ENCODE data around the gene TGM1. TPM values are rescaled to one million over a fixed set of nuclear protein-coding genes. Genes with fewer than 3 reads are reported as not detected.

The TGM1 gene
- total RNA-seq, 4 donors from 2014 or later = 1.2 to 11.3 (median 5.9) TPM

GRCh38 chr14:24258548-24259265 lies 4.3 kb downstream of the TGM1 start:
- Histone ChIP-seq H3K27ac (no peak overlapping the region), H3K9me3 (no peaks in the 10 kb centered on the region)

GRCh38 chr14:24258119-24258518 lies 4.9 kb downstream of the TGM1 start:
- TF ChIP-seq, protein P1, sequence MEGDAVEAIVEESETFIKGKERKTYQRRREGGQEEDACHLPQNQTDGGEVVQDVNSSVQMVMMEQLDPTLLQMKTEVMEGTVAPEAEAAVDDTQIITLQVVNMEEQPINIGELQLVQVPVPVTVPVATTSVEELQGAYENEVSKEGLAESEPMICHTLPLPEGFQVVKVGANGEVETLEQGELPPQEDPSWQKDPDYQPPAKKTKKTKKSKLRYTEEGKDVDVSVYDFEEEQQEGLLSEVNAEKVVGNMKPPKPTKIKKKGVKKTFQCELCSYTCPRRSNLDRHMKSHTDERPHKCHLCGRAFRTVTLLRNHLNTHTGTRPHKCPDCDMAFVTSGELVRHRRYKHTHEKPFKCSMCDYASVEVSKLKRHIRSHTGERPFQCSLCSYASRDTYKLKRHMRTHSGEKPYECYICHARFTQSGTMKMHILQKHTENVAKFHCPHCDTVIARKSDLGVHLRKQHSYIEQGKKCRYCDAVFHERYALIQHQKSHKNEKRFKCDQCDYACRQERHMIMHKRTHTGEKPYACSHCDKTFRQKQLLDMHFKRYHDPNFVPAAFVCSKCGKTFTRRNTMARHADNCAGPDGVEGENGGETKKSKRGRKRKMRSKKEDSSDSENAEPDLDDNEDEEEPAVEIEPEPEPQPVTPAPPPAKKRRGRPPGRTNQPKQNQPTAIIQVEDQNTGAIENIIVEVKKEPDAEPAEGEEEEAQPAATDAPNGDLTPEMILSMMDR (IDR thresholded peaks at IDR 0.05) = no peak
- TF ChIP-seq POLR2A (IDR thresholded peaks at IDR 0.05) = no peak
- peaks cover 0 to 10% (median 0%) of the 10 kb centered on the region in 3 donors for H3K36me3 ChIP-seq
- H3K27ac ChIP-seq = no peak overlapping the region
- no peaks in the 10 kb centered on the region for H3K9me3 ChIP-seq
- no peak overlapping the region for H3K4me3 ChIP-seq
- H3K27me3 ChIP-seq = no peaks in the 10 kb centered on the region
- DNase-seq = peak in 1 of 3 donors; percentile 33
- no peaks in the 10 kb centered on the region for H3K4me1 ChIP-seq

More at GRCh38 chr14:24258548-24259265, 4.3 kb downstream of the TGM1 start:
- Histone ChIP-seq H3K4me1 (no peaks in the 10 kb centered on the region), H3K27me3 (no peaks in the 10 kb centered on the region), H3K4me3 (no peak overlapping the region), H3K36me3 (peaks cover 0 to 10% (median 0%) of the 10 kb centered on the region in 3 donors)
- TF ChIP-seq POLR2A (IDR thresholded peaks at IDR 0.05) = no peak
- TF ChIP-seq, protein P1 (IDR thresholded peaks at IDR 0.05) = no peak
- DNase-seq = no peak

DNA sequence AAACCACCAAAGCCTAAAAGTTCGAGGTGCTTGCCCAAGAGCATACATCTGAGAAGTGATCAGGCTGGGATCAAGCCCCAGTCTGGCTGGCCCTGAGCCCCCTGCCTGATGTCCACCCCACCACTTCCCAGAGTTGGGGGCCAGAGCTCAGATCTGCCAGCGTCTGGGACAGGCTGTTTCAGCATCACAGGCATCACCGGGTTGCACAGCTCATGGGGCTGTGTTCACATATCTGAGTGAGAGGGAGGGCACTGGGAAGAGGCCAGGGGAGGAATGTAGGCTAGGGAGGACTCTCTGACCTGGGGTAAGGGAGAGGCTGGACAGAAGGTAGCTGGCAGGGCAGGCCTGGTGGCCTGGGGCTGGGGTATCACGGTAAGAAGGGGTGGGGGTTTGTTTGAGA lies 6.0 kb downstream of the TGM1 start:
- Histone ChIP-seq H3K27ac (no peak overlapping the region), H3K27me3 (no peaks in the 10 kb centered on the region), H3K4me3 (no peak overlapping the region), H3K4me1 (no peaks in the 10 kb centered on the region), H3K9me3 (no peaks in the 10 kb centered on the region), H3K36me3 (peaks cover 0 to 10% (median 0%) of the 10 kb centered on the region in 3 donors)
- peak in 1 of 3 donors; percentile 26 for DNase-seq
- no peak for TF ChIP-seq POLR2A (IDR thresholded peaks at IDR 0.05)

DNA sequence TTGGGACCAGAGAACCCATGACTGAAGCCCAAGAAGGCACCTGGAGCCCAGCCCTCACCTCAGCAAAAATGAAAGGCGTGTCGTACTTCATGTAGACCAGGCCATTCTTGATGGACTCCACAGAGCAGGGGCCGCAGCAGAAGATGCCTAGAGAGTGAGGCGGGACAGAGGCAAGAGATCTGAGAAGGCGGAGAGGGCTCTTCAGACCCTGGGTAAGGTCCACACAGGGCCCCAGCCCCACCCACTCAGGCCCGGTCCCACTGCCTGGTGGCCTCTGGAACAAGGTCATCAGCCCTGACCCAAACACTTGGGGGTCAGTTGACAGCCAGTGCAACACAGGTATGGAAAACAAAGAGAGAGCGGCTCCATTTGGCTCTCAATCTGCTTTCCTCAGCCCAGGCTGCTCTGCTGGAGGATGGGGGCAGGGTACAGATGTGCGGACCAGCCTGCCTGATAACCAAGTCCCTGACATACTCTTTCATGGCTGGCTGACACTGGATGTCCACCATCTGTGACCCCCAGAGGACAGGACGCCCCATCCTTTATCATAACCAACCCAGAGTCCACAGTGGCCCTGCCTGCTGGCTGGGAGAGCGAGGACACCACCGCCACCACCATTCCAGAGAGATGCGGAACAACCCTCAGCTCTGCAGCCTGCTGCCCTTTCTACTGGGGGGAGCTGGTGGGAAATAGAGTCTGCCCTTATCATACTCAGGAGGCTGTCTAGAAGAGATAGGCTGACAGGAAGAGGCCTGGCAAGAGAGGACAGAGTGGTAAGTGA lies 6.9 kb downstream of the TGM1 start:
- peak in 1 of 3 donors; percentile 39 for DNase-seq
- no peaks in the 10 kb centered on the region for H3K27me3 ChIP-seq
- no peaks in the 10 kb centered on the region for H3K4me1 ChIP-seq
- no peak for TF ChIP-seq POLR2A (IDR thresholded peaks at IDR 0.05)
- TF ChIP-seq, protein P1 (IDR thresholded peaks at IDR 0.05) = no peak
- no peak overlapping the region for H3K27ac ChIP-seq
- peaks cover 0 to 10% (median 0%) of the 10 kb centered on the region in 3 donors for H3K36me3 ChIP-seq
- H3K9me3 ChIP-seq = no peaks in the 10 kb centered on the region
- no peak overlapping the region for H3K4me3 ChIP-seq

DNA sequence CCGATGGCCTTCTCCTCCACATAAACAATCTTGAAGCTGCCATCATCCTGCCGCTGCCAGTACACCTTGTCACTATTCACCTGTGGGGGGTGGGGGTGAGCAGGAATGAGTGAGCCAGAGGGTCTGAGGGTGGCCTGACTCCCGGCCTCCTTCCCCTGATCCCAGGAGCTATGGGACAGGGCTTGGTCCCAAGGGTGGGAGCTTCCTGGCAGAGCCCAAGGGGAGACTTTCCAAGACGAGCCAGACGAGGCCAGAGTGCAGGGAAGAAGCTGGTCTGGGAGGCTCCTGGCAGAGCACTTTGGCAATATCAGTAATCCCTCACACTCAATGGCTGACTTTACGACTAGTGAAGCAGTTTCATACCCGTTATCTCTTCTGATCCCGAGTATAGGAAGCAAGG lies 7.5 kb downstream of the TGM1 start:
- H3K27ac ChIP-seq = no peak overlapping the region
- DNase-seq = no peak
- H3K27me3 ChIP-seq = no peaks in the 10 kb centered on the region
- no peaks in the 10 kb centered on the region for H3K9me3 ChIP-seq
- H3K36me3 ChIP-seq = peaks cover 0 to 10% (median 0%) of the 10 kb centered on the region in 3 donors
- no peaks in the 10 kb centered on the region for H3K4me1 ChIP-seq
- no peak overlapping the region for H3K4me3 ChIP-seq
- no peak for TF ChIP-seq POLR2A (IDR thresholded peaks at IDR 0.05)
- TF ChIP-seq, protein P1 (IDR thresholded peaks at IDR 0.05) = no peak

Data from Peyer's patch (tissue), 4 donors.